Right lobe of liver (tissue), 4 donors: ENCODE data around the gene CERS6.

ENCODE experiments used
- CTCF ChIP-seq, 4 donors: fragments of 200-600 bp in 3 of 4; fragments of 450-650 bp in 1 of 4; IDR thresholded peaks; one replicate each; pipeline versions ENCODE4 v1.5.1 to v1.8.0; 2016 to 2022; ENCODE audit warnings: antibody characterized with exemption in 4 of 4, mild to moderate bottlenecking in 2 of 4
- POLR2A ChIP-seq: fragments of 450-650 bp; IDR thresholded peaks from one replicate; pipeline ENCODE4 v1.6.1; 2017; ENCODE audit warnings: antibody characterized with exemption, mild to moderate bottlenecking
- donor health status: DM: no; HTN: no; CAD: no.
- donor health status: DM: no; HTN: no; CAD: no.
- donor health status: DM: no; HTN: yes; CAD: no.

- TF ChIP-seq CTCF (IDR thresholded peaks at IDR 0.05), result no peak
- no peak for TF ChIP-seq POLR2A
These were observed 31.1 kb upstream of the CERS6 start for GRCh38 chr2:168424971-168425370.
